ENCODE data around the gene CDKN2B.
"Not testable (repeated sequence)": the region's sequence is repeated elsewhere in the genome, so short reads cannot be mapped to it uniquely, and the experiment has no call there.

The CDKN2B gene, protein sequence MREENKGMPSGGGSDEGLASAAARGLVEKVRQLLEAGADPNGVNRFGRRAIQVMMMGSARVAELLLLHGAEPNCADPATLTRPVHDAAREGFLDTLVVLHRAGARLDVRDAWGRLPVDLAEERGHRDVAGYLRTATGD

DNA sequence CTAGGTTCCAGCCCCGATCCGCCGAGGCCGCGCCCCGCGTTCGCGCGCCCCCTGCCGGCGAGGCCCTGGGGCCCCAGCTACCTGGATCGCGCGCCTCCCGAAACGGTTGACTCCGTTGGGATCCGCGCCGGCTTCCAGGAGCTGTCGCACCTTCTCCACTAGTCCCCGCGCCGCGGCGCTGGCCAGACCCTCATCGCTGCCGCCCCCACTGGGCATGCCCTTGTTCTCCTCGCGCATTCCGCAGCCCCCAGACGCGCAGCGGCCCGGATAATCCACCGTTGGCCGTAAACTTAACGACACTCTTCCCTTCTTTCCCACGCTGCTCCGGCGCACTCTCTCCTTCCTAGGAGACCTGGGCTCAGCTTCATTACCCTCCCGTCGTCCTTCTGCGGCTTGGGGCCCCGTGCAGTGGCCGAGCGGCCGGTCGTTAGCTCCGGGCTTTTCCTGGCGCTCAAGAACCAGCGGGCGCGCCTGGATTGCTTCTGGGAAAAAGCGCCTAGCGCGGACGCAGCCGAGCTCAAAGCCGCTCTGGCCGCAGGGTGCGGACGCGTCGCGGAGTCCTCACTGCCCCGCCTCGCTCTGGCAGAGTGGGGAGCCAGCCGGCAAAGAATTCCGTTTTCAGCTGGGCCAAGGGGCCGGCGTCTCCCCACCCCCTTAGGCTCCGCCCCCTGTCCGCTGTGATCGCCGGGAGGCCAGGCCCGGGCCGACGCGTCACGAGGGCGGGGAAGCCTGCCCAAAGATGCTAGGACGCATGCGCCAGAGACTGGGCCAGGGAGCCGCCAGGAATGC lies at the start of gene CDKN2B:
Gene CDKN2B, minus strand, starts transcription at position 589 of the 789 bp plus-strand sequence. Its CDS starts 352 bp downstream, at position 237.
- peak; percentile 87 for DNase-seq (ENCODE audit: low read depth)

DNA sequence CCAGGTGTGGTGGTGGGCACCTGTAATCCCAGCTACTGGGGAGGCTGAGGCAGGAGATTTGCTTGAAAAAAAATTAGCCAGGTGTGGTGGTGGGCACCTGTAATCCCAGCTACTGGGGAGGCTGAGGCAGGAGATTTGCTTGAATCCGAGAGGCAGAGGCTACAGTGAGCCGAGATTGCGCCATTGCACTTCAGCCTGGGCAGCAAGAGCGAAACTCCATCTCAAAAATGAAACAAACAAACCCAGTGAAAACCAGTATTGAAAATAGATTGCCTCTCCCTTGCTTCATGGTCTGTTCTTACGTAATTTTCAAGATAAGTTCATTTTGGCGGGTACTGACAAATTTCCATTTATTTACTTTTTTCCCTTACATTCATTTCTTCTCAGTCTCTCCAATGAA lies 48.9 kb upstream of the CDKN2B start:
- not testable (repeated sequence) for DNase-seq (ENCODE audit: low read depth)

DNA sequence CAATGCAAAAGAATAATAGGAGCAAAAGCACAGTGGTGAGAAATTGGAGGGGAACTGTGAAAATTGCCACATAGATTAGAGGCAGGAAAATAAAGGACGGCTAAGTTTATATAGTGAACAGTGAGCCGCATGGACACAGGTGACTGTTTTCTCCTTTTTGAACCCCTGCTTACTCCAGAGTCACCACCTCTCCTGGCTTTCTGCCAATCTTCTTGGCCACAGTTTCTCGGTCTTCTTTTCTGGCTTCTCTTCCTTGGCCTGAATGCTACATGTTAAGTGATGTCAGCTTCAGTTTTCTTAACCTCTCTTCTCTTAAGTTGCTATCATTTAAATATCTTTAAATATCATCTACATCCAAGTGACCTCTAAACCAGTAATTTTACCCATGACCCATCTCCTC lies 47.3 kb upstream of the CDKN2B start:
- DNase-seq (ENCODE audit: low read depth): no peak

DNA sequence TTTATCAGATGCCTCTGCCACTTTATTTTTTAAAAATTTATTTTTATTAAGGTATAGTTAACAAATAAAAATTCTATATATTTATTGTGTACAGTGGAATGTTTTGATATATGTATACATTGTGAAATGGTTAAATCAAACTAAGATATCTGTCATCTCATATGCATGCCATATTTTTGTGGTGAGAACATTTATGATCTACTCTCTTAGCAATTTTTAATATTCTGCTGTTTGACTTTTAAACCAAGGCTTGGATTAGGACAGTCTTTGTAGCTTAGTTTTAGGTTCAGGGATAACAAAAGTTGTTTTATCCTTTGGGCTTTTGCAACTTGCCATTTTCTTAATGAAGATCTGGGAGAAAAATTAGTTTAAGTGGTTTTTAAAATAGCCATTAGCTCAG lies 46.0 kb upstream of the CDKN2B start:
- DNase-seq (ENCODE audit: low read depth): no peak

DNA sequence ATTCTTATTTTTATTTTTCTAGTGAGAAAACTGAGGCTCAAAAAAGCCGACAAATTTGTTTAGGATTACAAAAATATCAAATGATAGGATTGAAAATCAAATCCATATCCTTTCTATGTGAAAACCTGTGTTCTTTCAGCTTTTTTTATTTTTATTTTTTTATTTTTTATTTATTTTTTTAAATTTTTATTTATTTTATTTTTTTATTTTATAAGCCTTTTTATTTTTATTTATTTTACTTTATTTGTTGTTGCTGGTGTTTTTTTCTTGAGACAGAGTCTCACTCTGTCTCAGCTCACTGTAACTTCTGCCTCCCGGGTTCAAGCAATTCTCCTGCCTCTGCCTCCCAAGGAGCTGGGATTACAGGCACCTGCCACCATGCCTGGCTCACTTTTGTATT lies 45.4 kb upstream of the CDKN2B start:
- DNase-seq (ENCODE audit: low read depth): no peak

DNA sequence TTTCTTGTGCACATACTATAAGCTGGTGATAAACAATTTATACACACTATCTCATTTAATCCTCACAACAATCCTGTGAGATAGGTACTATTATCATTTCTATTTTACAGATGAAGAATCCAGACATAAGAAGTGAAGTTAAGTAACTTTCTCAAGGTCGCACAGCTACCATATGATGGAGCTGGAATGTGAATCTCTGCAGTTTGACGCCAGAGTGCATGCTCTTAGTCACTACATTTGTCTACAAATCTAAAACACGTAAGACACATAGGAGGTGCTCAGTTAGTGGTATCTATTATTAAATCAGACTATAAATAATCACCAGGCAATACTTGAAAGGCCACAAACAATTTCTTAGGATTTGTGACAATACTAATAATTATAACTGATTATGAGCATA lies 45.0 kb upstream of the CDKN2B start:
- no peak for DNase-seq (ENCODE audit: low read depth)

DNA sequence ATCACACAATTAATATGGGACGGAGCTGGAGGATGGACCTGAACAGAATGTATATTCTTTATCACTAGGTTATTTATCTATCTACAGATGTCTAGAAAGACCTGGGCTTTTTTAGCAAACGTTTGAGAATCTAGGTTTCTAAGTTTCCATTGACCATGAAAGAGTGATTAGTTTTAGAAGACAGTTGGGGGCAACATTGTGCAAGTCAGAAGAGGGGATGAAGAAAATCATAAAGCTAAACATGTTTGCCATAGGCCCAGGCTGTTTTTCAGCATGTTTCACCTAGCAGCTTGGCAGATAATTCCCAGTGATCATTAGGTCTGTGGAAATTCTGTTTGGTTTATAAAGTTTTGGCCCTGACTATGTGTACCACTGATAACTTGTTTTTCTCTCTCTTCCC lies 44.1 kb upstream of the CDKN2B start:
- DNase-seq (ENCODE audit: low read depth): no peak

DNA sequence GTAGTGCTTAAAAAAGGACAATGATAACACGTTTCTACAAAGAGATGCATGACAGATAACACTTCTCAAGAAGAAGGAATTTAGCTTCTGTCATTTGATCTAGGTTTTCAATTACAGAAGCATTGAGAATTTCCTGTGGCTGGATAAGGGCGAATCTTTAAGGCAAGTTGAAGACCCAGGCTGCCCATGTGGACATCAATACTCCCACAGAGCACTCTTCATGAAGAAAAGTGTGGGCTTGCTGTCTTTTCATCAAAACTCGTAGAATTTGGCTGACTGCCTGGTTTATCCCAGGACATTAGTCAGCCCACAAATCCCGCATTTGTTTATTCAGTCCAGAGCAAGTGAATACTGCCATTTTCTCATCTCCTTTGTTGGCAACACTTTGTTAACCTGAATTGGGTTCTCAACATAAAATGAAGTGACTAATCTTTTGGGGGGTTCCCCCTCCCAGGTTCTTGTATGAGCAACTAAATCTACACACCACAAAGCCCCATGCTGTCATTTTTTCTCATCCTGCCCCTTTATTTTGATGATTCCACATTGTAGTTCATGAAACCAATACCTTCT lies 43.4 kb upstream of the CDKN2B start:
- DNase-seq (ENCODE audit: low read depth): peak; percentile 71

DNA sequence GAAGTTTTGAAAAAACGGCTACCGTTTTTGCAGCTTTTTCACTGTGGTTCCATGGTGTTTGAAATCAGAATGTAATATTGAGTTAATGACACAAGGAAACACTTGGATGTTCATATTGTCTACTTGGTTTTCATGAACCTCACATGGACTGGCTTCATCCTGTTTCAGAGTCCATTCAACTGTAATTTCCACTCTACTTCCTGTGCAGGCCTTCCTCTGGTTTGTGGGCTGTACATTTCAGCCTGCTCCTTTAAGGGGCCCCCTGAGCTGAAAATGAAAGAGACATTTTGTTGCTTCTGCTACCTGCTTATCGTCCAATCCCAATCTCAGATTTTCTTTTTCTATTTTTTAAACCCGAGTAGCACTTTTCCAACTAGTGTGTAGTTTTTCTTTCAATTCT lies 41.8 kb upstream of the CDKN2B start:
- no peak for DNase-seq (ENCODE audit: low read depth)

DNA sequence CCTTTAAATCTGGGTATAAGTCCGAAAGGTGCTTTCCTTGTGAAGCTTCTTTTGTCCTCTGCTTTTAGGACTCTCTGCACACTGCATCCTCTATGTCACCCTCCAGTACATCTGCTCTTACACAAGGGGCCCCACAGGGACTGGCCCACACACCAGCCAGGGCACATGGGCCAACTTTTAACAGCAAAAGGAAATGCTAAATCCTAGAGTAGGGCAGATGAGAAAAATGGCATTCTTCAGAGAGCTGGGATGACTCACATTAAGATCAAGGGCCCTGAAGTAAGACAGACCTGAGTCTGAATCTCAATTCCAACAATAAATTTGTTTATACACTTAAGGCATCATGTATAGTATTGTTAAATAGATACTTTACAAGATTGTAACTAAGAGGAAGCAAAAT lies 40.3 kb upstream of the CDKN2B start:
- DNase-seq (ENCODE audit: low read depth): no peak

DNA sequence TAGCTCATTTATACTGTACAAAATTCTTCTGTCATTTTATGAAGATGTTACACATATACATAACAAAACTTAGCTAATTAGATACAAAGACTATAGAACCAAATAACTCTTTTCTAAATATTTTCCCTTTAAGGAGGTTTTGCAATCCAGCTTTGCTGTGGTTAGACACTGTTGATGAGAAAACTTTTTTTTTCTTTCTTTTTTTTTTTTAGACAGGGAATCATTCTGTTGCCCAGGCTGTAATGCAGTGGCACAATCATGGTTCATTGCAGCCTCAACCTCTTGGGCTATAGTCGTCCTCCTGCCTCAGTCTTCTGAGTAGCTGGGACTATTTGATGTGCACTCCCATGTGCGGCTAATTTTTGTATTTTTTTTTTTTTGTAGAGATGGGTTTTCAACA lies 38.5 kb upstream of the CDKN2B start:
- DNase-seq (ENCODE audit: low read depth): no peak

DNA sequence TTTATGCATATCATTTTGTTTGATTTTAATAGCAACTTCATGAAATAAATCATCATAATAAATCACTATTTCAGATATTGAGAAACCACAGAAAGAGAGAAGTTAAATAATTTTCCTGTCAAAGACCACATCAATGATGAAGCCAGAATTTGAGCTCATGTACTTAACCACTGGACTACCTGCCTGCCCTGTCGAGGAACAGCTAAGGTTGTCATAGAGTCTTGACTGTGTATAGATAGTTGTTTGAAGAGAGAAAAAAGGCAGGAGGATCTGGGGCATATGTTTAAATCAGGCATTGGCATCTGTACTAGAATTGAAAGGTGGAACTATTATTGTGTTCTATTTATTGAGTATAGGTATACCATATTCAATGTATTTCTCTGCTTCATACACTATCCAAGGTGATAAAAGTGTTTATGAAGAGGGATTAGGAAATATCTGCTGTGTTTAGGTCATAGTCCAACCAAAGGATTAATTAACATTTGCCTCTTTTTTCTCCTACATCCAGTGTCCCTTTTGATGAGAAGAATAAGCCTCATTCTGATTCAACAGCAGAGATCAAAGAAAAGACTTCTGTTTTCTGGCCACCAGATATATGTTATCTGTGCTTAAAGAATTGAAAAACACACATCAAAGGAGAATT lies 37.3 kb upstream of the CDKN2B start:
- no peak for DNase-seq (ENCODE audit: low read depth)

DNA sequence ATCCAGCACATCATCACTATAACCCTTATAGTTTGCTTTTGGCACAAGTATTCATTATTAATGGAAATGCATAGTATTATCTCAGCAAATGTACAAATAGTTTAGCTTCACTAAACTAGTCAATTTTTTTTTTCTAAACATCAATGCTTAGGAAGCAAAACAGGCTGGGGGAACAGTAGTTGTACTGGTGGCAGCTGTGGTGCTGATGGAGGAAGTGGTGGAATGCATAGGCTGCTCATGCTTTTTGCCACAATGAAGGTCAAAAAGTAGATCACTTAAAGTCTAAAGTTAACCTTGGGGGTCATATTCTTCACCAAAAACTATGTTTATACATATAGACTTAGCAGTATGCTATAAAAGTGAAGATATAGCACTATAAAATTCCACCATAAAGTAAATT lies 36.3 kb upstream of the CDKN2B start:
- no peak for DNase-seq (ENCODE audit: low read depth)

DNA sequence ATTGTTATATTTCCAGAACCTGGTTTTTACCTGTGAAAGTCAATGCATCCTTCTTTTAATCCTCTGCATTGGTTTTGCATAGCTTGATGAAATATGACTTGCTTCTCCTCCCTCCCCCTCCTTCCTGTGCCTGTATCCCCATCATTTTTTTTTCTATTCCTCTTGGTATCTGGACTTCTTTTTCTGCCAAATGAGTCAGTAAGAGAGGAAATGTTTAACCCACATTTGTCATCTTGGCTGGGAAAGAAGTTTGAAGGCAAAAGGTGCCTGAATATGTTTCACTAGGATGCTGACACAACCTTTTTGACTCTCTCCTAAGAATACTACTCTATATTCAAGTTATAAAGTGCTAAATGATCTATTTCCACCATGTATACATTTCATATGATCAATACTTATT lies 35.5 kb upstream of the CDKN2B start:
- peak; percentile 54 for DNase-seq (ENCODE audit: low read depth)

DNA sequence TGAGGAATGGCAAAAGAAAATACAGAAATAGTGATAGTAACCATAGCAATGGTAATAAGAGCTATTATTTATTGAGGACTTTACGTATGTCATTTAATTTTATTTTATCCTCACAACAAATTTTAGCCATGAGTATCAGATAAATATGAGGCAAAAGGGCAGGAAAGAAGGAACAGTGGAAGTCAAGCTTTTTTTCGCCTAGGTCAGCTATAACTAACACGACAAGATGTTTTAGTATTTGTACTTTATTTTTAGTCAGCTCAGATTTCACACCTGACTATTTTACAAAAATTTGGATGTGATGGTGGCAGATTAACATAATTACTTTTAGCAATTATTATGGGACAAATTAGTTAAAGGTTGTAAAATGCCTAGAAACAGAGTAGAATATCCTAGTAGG lies 34.8 kb upstream of the CDKN2B start:
- DNase-seq (ENCODE audit: low read depth): no peak

DNA sequence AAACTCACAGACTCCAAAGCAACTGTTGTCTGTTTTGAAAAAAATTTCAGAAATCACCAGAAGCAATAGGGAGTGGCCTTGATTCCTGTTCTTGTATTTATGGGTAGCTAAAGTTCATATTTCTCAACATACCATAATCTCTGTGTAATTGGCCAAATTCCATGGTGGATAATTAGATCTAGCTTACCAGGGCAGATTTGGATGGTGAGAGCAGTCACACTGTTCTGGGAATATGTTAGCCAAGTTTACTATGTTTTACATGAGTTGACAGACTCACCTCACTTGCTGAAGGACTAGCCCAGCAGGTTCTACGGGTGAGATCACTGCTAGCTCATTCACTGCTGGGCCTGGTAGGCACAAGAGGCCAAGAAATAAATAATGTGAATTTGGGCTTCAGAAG lies 32.7 kb upstream of the CDKN2B start:
- peak; percentile 56 for DNase-seq (ENCODE audit: low read depth)

DNA sequence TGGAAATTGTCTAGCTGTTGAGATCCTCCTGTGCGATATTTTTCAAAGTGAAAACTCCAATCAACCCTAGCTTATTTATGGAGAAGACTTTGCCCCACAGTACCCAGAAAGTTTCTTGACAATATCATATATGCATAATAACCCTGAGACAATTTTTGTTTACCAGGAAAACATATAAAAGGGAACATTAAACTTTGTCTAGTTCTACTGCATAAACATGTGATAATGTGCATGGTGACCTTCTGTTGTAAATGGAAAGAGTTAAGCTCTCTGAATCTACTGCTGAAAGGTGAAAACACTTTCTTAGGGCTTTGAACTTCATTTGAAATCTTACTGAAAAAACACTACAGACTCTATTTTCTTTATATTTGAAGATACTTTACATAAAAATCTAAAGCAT lies 32.2 kb upstream of the CDKN2B start:
- no peak for DNase-seq (ENCODE audit: low read depth)

DNA sequence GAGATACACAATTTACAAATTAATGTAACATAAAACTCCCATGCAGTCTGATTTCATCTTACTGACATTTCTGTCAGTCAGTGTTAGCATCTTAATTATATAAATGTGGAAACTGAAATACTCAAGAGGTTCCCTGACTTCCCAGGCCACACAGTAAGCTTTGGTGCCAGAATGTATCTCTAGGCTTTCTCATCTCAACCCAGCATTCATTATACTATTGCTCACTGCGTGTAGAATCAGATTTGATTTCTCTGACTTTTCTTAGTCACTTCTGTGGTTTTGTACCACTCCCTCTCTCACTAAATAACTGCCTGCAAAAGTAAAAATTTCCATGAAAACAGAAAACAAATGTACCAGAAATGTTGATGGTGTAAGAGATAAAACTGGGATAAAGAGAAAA lies 31.7 kb upstream of the CDKN2B start:
- peak; percentile 86 for DNase-seq (ENCODE audit: low read depth)

DNA sequence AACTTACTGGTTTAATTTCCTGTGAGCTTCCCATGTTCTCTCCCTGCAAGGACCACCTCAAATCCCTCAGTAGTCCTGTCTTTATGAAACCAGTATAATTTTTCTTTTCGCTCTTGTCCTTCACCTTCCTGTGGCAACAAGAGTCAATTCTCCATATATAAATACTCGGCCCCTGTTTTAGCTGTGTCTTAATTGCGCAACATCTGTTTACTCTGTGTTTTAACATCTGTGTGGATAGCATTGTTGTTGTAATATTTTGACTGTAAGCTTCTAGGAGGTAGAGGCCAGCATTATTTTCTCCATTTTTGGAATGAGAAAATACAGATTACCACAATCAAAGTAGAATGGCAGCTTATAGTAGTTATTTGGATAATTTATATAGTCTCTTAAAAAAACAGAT lies 30.2 kb upstream of the CDKN2B start:
- no peak for DNase-seq (ENCODE audit: low read depth)

DNA sequence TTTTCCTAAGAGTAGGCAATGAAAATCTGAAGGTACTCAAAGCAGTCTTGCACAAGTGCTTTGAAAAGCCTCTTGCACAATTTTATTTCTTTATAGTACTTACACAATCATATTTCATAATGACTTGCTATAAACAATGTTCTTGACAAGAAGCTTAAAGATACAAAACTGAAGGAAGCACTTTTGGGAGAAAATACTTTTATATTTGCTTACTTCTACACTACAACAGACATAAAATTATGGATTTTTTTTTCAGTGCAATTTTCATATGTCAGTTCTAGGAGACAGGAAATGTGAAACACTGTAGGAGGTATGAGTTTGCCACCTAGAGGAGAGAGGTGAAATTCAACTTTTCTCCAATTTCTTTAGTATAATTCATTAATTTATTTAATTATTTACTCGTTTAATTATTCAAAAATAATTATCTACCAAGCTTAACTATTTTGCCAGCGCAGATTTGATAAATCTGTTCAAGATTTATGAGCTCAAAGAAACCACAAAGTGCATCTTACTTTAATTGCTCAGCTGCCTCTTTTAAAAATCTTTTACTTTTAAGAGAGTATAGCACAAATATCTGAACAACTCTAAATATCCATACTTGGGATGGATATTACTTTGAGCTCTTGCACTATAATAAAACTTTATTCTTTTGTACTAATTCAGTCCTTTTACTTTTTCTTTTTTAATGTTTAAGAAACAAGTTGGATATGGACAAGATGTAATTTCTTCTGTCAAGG lies 29.0 kb upstream of the CDKN2B start:
- no peak for DNase-seq (ENCODE audit: low read depth)

DNA sequence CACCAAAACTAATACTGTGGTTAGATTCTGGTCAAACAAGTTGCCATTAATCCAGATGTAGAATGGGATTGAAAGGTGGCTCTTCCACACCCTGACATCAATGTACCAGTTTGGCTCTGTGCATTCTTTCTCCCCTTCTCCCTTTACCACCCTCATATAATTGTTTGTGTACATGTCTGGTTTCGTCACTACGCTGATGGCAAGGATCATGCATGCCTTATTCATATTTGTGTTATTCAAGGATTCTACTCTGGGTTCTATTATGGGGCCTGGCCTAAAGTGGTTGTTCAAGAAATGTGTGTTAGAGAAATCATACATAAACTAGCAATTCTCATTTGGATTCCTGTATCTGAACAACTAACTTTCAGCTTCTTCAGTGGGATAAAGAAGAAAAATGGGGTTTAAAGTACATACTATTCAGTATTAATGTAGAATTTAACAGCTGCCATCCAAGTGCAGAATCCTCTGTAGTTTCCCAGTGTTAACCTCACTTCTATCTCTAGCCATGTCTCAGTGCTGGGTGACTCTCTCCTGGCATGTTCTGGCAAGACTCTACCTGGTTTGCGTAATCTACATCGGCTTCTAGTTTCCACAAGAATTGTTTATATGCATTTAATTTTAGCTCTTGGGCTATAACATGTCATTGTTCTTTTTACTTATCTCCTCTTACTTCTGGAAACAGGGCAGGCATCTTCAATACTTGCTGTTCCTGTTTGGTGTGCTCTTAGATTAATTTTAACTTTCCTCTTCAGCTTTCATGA lies 27.9 kb upstream of the CDKN2B start:
- no peak for DNase-seq (ENCODE audit: low read depth)

DNA sequence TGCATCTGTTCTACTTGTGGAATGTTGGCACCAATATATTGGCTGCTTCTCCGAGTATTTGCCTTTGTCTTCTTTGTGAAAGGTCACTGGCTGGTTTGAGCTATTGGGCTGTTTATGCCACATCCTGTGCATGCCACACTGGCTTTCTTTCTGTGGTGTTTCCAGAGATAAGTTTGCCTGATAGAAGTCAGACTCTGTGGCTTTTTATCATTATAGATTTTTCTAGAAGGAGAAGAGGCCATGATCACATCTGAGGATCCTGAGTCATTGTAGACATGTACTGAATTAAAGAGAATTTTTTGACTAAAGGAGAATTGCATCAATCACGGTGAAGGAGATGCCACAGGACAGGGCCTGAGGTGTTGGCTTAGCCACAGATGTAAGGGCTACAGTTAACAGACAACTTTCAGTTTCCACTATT lies 26.5 kb upstream of the CDKN2B start:
- DNase-seq (ENCODE audit: low read depth): no peak
